Testis (tissue), 3 donors: ENCODE results near the gene TMEM54. TPM values are rescaled to one million over a fixed set of nuclear protein-coding genes. Genes with fewer than 3 reads are reported as not detected.

ENCODE experiments used
- DNase-seq: peaks from one replicate; pipeline ENCODE4 v3.0.0-alpha.2; 2019
- H3K27ac ChIP-seq, 2 donors: fragments of 200-600 bp; sonication (generic); one replicate each; pipeline ENCODE4 v1.5.1; 2019
- H3K27me3 ChIP-seq: fragments of 200-600 bp; sonication (generic); one replicate; pipeline ENCODE4 v1.5.1; 2019
- H3K36me3 ChIP-seq: fragments of 200-600 bp; sonication (generic); one replicate; pipeline ENCODE4 v1.5.1; 2017; ENCODE audit warnings: low read depth; ENCODE audit errors: missing control alignments
- H3K4me1 ChIP-seq: fragments of 200-600 bp; sonication (generic); one replicate; pipeline ENCODE4 v1.5.1; 2019
- H3K4me3 ChIP-seq, 2 donors: fragments of 200-600 bp; sonication (generic); one replicate each; pipeline ENCODE4 v1.5.1; 2017 to 2019
- H3K9me3 ChIP-seq: fragments of 200-600 bp; sonication (generic); one replicate; pipeline ENCODE4 v1.5.1; 2017
- POLR2A ChIP-seq: fragments of 450-650 bp; IDR thresholded peaks from one replicate; pipeline ENCODE4 v1.6.1; 2017; ENCODE audit warnings: antibody characterized with exemption, mild to moderate bottlenecking, moderate library complexity
- WGBS, 2 donors: methylation state at CpG; one replicate each; pipeline ENCODE4 v1.1.5; 2018; 5-methylcytosine and 5-hydroxymethylcytosine counted together
- intact Hi-C: fragments of 100-400 bp; cut with DNase I; formaldehyde crosslinking; loops from one replicate; pipeline ENCODE4 v1.15.1; 2023; ENCODE audit warnings: low total_unique reads
- polyA plus RNA-seq: library from polyadenylated mRNA; stranded (reverse); fragments of 350-450 nt; fragmentation: Illumina TruSeq; extraction: RNeasy Lipid Tissue Mini Kit (QIAGEN cat#74804); gene quantifications from one replicate; pipeline ENCODE4 v1.2.3, GENCODE V29; 2014; ENCODE audit warnings: low read depth, low replicate concordance; ENCODE audit not compliant: insufficient read depth
- total RNA-seq, 2 donors: library from RNA; depleted of rRNA; stranded (reverse); fragments of >200 nt; gene quantifications; one replicate each; pipeline ENCODE4 v1.2.3, GENCODE V29; 2016
- TF ChIP-seq, protein P1 (sequence below), 3 experiments: fragments of 450-650 bp in 2 of 3; fragments of 200-600 bp in 1 of 3; sonication (generic) in 1 of 3; IDR thresholded peaks; one replicate each; pipeline ENCODE4 v1.5.1; 2016 to 2019; ENCODE audit warnings: antibody characterized with exemption in 3 of 3, mild to moderate bottlenecking in 2 of 3, moderate library complexity in 1 of 3

Gene TMEM54
- total and polyA plus RNA-seq, 3 donors from 2014 or later, result 18.7 to 24.0 (median 23.0) TPM

DNA sequence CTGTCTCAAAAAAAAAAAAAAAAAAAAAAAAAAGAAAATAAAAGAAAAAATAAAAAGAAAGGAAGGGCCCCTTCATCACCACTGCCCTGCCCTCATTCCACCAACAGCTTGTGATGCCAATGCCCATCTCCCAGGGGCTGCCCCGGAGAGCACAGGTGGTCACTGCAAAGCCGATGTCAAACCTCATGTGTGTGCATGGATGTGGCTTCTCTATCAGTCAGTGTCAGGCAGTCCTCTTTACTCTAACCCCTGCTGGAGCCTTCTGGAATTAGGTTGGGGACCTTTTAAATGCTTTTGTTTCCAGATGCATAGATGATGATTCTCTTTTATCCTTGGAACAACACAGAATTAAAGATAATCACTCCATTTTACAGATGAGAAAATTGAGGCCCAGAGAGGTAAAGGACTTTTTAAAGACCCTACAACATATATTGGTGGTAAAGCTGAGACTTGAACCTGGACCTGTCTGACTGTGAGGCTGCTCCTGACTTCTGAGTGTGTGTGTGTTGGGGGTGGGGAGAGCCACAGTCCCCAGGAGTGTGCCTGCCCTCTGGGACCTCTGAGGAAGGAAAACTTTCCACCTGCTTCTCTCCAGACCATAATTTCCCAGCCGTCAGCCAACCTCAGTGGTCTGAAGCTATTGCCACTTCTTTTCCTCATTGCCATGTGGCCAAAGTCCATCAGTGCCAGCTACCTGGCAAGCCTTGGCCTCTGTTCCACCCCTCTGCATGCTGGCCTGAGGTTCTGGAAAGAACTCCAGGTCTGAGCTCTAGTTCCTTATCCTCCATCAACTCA is 3.0 kb upstream of the TMEM54 start:
- Histone ChIP-seq H3K9me3 (no peaks in the 10 kb centered on the region), H3K4me1 (peaks cover 4% of the 10 kb centered on the region), H3K36me3 (no peaks in the 10 kb centered on the region), H3K27ac (no peak overlapping the region), H3K27me3 (no peaks in the 10 kb centered on the region), H3K4me3 (no peak overlapping the region)
- DNase-seq, result no peak
- TF ChIP-seq, protein P1, sequence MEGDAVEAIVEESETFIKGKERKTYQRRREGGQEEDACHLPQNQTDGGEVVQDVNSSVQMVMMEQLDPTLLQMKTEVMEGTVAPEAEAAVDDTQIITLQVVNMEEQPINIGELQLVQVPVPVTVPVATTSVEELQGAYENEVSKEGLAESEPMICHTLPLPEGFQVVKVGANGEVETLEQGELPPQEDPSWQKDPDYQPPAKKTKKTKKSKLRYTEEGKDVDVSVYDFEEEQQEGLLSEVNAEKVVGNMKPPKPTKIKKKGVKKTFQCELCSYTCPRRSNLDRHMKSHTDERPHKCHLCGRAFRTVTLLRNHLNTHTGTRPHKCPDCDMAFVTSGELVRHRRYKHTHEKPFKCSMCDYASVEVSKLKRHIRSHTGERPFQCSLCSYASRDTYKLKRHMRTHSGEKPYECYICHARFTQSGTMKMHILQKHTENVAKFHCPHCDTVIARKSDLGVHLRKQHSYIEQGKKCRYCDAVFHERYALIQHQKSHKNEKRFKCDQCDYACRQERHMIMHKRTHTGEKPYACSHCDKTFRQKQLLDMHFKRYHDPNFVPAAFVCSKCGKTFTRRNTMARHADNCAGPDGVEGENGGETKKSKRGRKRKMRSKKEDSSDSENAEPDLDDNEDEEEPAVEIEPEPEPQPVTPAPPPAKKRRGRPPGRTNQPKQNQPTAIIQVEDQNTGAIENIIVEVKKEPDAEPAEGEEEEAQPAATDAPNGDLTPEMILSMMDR (IDR thresholded peaks at IDR 0.05), result no peak
- TF ChIP-seq POLR2A, result no peak
- 80 to 92% methylated on average over 3 of the region's 3 CpGs for WGBS, 2 donors
- intact Hi-C loops, result no loop called here

DNA sequence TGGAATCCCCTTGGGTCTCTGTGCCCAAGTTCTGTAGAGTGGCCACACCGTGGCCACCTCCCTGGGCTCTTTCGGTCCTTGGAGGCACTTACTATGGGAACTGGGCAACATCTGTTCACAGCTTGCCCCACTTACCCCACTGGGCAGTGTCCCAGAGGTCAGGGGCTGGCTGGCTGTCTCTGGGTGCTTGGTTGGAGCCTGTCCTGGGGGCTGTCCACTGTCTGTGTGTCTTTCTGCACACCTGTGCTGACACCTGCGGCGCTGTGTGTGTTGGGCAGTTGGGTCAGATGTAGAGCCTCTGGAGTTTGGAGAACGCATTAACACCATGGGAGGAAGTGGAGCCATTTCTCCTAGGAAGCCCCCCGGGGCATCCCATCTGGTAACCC is 1.3 kb upstream of the TMEM54 start:
- H3K4me3 ChIP-seq, result no peak overlapping the region
- no peak for TF ChIP-seq POLR2A
- TF ChIP-seq, protein P1 (IDR thresholded peaks at IDR 0.05), result no peak
- H3K27me3 ChIP-seq, result no peaks in the 10 kb centered on the region
- no peak overlapping the region for H3K27ac ChIP-seq
- H3K36me3 ChIP-seq, result no peaks in the 10 kb centered on the region
- no peak for DNase-seq
- intact Hi-C loops, result no loop called here
- H3K4me1 ChIP-seq, result peaks cover 4% of the 10 kb centered on the region
- H3K9me3 ChIP-seq, result no peaks in the 10 kb centered on the region
- 77% methylated on average over 6 of the region's 6 CpGs for WGBS, 2 donors

GRCh38 chr1:32901823-32902534 is 790 bp upstream of the TMEM54 start:
- TF ChIP-seq POLR2A, result no peak
- TF ChIP-seq, protein P1 (IDR thresholded peaks at IDR 0.05), result no peak
- WGBS, 2 donors, result 25 to 33% methylated on average over 12 to 24 of the region's 24 CpGs
- Histone ChIP-seq H3K4me1 (peaks cover 4% of the 10 kb centered on the region), H3K36me3 (no peaks in the 10 kb centered on the region), H3K9me3 (no peaks in the 10 kb centered on the region), H3K4me3 (peak overlapping the region; percentile 59 to 62), H3K27ac (no peak overlapping the region), H3K27me3 (no peaks in the 10 kb centered on the region)
- intact Hi-C loops, result no loop called here
- DNase-seq, result no peak

- DNase-seq, result no peak
- WGBS, 2 donors, result 32 to 54% methylated on average over 12 to 21 of the region's 22 CpGs
- no peaks in the 10 kb centered on the region for H3K36me3 ChIP-seq
- peaks cover 4% of the 10 kb centered on the region for H3K4me1 ChIP-seq
- no peaks in the 10 kb centered on the region for H3K9me3 ChIP-seq
- intact Hi-C loops, result no loop called here
- H3K4me3 ChIP-seq, result peak overlapping the region; percentile 59 to 64
- no peaks in the 10 kb centered on the region for H3K27me3 ChIP-seq
- no peak for TF ChIP-seq POLR2A
- TF ChIP-seq, protein P1 (IDR thresholded peaks at IDR 0.05), result no peak
- H3K27ac ChIP-seq, result peak overlapping the region in 1 of 2 donors; percentile 18
Observed at GRCh38 chr1:32900371-32900955, 726 bp downstream of the TMEM54 start.
